Measurements from ENCODE around the gene SACS. TPM values are rescaled to one million over a fixed set of nuclear protein-coding genes. Genes with fewer than 3 reads are reported as not detected.

Gene SACS
- total RNA-seq, 1 experiment from 2014 or later = 21.1 TPM

- POLR2A ChIA-PET = no interaction called here
- H3K36me3 Mint-ChIP-seq (ENCODE audit: insufficient read depth, unreplicated experiment) = peaks cover 6% of the 10 kb centered on the region
- no TSS peak for BruUV-seq (replicated peaks)
- no peak overlapping the region for H3K4me3 Mint-ChIP-seq (ENCODE audit: unreplicated experiment)
- no peak for DNase-seq (ENCODE audit: unreplicated experiment)
- CTCF ChIA-PET = interaction anchor here (0.6 kb wide), 1 partner anchor 746 kb away, joined by 5 read pairs; no protein-coding TSS in a partner anchor
- intact Hi-C loops (cut with micrococcal nuclease) = no loop called here
- no peaks in the 10 kb centered on the region for H3K4me1 Mint-ChIP-seq (ENCODE audit: insufficient read depth, unreplicated experiment)
- H3K27me3 Mint-ChIP-seq (ENCODE audit: insufficient read depth, unreplicated experiment) = peaks cover 20% of the 10 kb centered on the region
- TF ChIP-seq CTCF (IDR thresholded peaks at IDR 0.05; ENCODE audit: unreplicated experiment) = no peak
- no peaks in the 10 kb centered on the region for H3K9me3 Mint-ChIP-seq (ENCODE audit: unreplicated experiment)
- no peak overlapping the region for H3K27ac Mint-ChIP-seq (ENCODE audit: low read depth, unreplicated experiment)
These were observed 38.7 kb upstream of the SACS start for GRCh38 chr13:23472189-23472588.

- BruUV-seq (replicated peaks) = no TSS peak
- no peak for DNase-seq (ENCODE audit: unreplicated experiment)
- intact Hi-C loops (cut with micrococcal nuclease) = no loop called here
- H3K4me3 Mint-ChIP-seq (ENCODE audit: unreplicated experiment) = no peak overlapping the region
- peaks cover 6% of the 10 kb centered on the region for H3K36me3 Mint-ChIP-seq (ENCODE audit: insufficient read depth, unreplicated experiment)
- peaks cover 2% of the 10 kb centered on the region for H3K4me1 Mint-ChIP-seq (ENCODE audit: insufficient read depth, unreplicated experiment)
- CTCF ChIA-PET = interaction anchor here (1.5 kb wide), 1 partner anchor 429 kb away, joined by 6 read pairs; no protein-coding TSS in a partner anchor
- POLR2A ChIA-PET = interaction anchor here (2.6 kb wide), 1 partner anchor 418 kb away, joined by 9 read pairs; the partner anchor contains the start of gene MIPEP
- peaks cover 20% of the 10 kb centered on the region for H3K27me3 Mint-ChIP-seq (ENCODE audit: insufficient read depth, unreplicated experiment)
- H3K27ac Mint-ChIP-seq (ENCODE audit: low read depth, unreplicated experiment) = no peak overlapping the region
- H3K9me3 Mint-ChIP-seq (ENCODE audit: unreplicated experiment) = no peaks in the 10 kb centered on the region
- no peak for TF ChIP-seq CTCF (IDR thresholded peaks at IDR 0.05; ENCODE audit: unreplicated experiment)
These were observed 37.5 kb upstream of the SACS start for GRCh38 chr13:23470790-23471614.

GRCh38 chr13:23469951-23470421 is 36.5 kb upstream of the SACS start:
- peaks cover 20% of the 10 kb centered on the region for H3K27me3 Mint-ChIP-seq (ENCODE audit: insufficient read depth, unreplicated experiment)
- H3K9me3 Mint-ChIP-seq (ENCODE audit: unreplicated experiment) = no peaks in the 10 kb centered on the region
- no peak for DNase-seq (ENCODE audit: unreplicated experiment)
- H3K27ac Mint-ChIP-seq (ENCODE audit: low read depth, unreplicated experiment) = no peak overlapping the region
- intact Hi-C loops (cut with micrococcal nuclease) = loop anchor here (5.0 to 10.0 kb wide), 4 partner anchors 107 to 665 kb away; partner anchors contain the start of gene MIPEP
- ChIA-PET CTCF (interaction anchor here (0.6 to 1.5 kb wide), 3 partner anchors 41 to 430 kb away, joined by 3 to 6 read pairs (median 3); no protein-coding TSS in a partner anchor), POLR2A (interaction anchor here (2.6 kb wide), 1 partner anchor 419 kb away, joined by 9 read pairs; the partner anchor contains the start of gene MIPEP)
- H3K4me1 Mint-ChIP-seq (ENCODE audit: insufficient read depth, unreplicated experiment) = peaks cover 5% of the 10 kb centered on the region
- no peak for TF ChIP-seq CTCF (IDR thresholded peaks at IDR 0.05; ENCODE audit: unreplicated experiment)
- peaks cover 6% of the 10 kb centered on the region for H3K36me3 Mint-ChIP-seq (ENCODE audit: insufficient read depth, unreplicated experiment)
- no peak overlapping the region for H3K4me3 Mint-ChIP-seq (ENCODE audit: unreplicated experiment)
- BruUV-seq (replicated peaks) = no TSS peak

- Mint-ChIP-seq H3K4me3 (ENCODE audit: unreplicated experiment) (no peak overlapping the region), H3K27me3 (ENCODE audit: insufficient read depth, unreplicated experiment) (peaks cover 20% of the 10 kb centered on the region), H3K36me3 (ENCODE audit: insufficient read depth, unreplicated experiment) (peaks cover 6% of the 10 kb centered on the region), H3K9me3 (ENCODE audit: unreplicated experiment) (no peaks in the 10 kb centered on the region), H3K4me1 (ENCODE audit: insufficient read depth, unreplicated experiment) (peaks cover 5% of the 10 kb centered on the region), H3K27ac (ENCODE audit: low read depth, unreplicated experiment) (no peak overlapping the region)
- no peak for TF ChIP-seq CTCF (IDR thresholded peaks at IDR 0.05; ENCODE audit: unreplicated experiment)
- no peak for DNase-seq (ENCODE audit: unreplicated experiment)
- no TSS peak for BruUV-seq (replicated peaks)
- intact Hi-C loops (cut with micrococcal nuclease) = loop anchor here (5.0 to 10.0 kb wide), 4 partner anchors 108 to 664 kb away; partner anchors contain the start of gene MIPEP
- ChIA-PET CTCF (interaction anchor here (0.7 to 2.5 kb wide), 5 partner anchors 249 to 431 kb away, joined by 3 to 21 read pairs (median 3); no protein-coding TSS in a partner anchor), POLR2A (interaction anchor here (2.6 kb wide), 1 partner anchor 421 kb away, joined by 9 read pairs; the partner anchor contains the start of gene MIPEP)
These were observed 35.3 kb upstream of the SACS start for GRCh38 chr13:23468811-23469210.
